IPS-15b (cell line): ENCODE data around the gene LLCFC1.

ENCODE experiments used
- H3K27me3 ChIP-seq: one replicate; pipeline ENCODE4 v1.6.1; 2013; ENCODE audit warnings: low read length; ENCODE audit not compliant: control insufficient read depth, insufficient read depth
- H3K36me3 ChIP-seq: one replicate; pipeline ENCODE4 v1.6.1; 2013; ENCODE audit warnings: low read length; ENCODE audit not compliant: control insufficient read depth, insufficient read depth
- H3K4me1 ChIP-seq: one replicate; pipeline ENCODE4 v1.6.1; 2013; ENCODE audit warnings: mild to moderate bottlenecking, low read length; ENCODE audit not compliant: control insufficient read depth, insufficient read depth
- H3K4me3 ChIP-seq: one replicate; pipeline ENCODE4 v1.5.1; 2013; ENCODE audit warnings: low read depth, low read length
- H3K9ac ChIP-seq: one replicate; pipeline ENCODE4 v1.6.1; 2013; ENCODE audit warnings: low read depth, mild to moderate bottlenecking, low read length
- H3K9me3 ChIP-seq: one replicate; pipeline ENCODE4 v1.6.1; 2013; ENCODE audit warnings: mild to moderate bottlenecking, low read length; ENCODE audit not compliant: control insufficient read depth, insufficient read depth

Gene LLCFC1

DNA sequence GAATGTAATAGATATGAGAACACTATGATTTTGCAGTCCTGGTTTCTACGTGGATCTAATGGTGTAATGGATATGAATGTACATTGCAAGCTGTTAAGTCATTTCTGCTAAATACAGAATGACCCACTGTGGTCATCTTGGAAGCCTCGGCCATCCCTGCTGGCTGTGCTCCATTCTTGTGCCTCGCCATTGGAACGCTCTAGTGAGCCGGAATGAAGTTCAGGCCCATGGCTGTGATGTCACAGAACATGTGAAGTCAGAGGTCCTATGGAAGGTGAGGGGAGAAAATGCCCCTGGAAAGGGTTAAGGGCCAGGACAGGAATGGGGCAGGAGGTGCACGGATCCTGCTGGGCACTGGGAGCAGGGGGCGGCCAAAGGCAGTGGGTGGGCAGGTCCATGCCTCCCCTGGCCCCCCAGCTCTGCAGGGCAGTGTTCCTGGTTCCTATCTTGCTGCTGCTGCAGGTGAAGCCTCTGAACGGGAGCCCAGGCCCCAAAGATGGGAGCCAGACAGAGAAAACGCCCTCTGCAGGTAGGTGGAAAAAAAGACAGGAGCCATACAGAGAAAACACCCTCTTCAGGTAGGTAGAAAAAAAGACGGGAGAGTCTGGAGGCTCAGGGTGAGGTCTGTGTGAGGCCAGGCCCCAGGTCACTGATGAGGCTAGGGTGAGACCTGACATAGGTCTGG is at the start of gene LLCFC1:
TSS of gene LLCFC1 (plus strand) at position 259 of the 685 bp plus-strand sequence. CDS start at position 397, 138 bp downstream.
- Histone ChIP-seq H3K27me3 (no peaks in the 10 kb centered on the region), H3K9ac (no peak within 1 kb of the TSS), H3K4me3 (no peak within 1 kb of the TSS), H3K36me3 (no peaks in the 10 kb centered on the region), H3K4me1 (no peaks in the 10 kb centered on the region), H3K9me3 (no peaks in the 10 kb centered on the region)

DNA sequence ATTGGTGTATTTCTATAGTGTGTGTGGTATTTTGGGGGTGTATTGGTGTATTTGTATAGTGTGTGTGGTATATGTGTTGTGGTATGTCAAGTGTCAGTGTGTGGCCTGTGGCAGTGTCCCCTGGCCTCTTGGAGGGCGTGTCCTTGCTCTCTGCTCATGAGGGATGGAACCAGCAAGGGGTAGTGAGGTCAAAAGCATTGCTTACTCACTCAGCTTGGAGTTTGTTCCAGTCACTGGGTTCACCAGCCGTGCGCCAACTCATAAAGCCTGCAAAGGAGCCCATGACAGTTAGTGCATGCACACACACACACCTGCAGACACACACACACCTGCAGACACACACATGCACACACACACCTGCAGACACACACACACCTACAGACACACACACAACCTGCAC is 49.5 kb upstream of the LLCFC1 start:
- H3K27me3 ChIP-seq, result no peaks in the 10 kb centered on the region
- H3K9ac ChIP-seq, result no peak overlapping the region
- H3K36me3 ChIP-seq, result no peaks in the 10 kb centered on the region
- no peak overlapping the region for H3K4me3 ChIP-seq
- no peaks in the 10 kb centered on the region for H3K9me3 ChIP-seq
- no peaks in the 10 kb centered on the region for H3K4me1 ChIP-seq

DNA sequence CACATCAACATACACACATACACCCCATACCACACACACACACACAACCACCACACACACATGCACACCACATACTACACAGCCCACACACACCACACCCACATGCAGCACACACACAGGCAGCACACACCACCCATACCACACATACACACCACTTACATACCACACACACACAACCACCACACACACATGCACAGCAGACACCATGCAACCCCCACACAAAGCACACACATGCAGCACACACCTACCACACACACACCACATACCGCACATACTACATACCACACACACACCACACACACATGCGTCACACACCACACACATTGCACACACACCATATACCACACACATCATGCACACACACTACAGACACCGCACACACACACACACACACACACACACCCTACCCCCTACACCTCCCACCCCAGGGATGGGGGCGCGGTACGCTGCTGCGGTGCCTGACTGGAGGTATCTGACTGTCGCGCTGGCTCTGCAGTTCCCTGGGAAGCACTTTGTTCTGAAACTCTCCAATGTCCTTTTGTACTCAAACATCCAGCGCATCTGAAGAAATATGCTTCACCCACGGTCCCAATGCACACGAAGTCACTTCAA is 48.3 kb upstream of the LLCFC1 start:
- H3K9me3 ChIP-seq, result no peaks in the 10 kb centered on the region
- no peaks in the 10 kb centered on the region for H3K36me3 ChIP-seq
- H3K27me3 ChIP-seq, result no peaks in the 10 kb centered on the region
- H3K4me3 ChIP-seq, result no peak overlapping the region
- H3K9ac ChIP-seq, result no peak overlapping the region
- H3K4me1 ChIP-seq, result no peaks in the 10 kb centered on the region

DNA sequence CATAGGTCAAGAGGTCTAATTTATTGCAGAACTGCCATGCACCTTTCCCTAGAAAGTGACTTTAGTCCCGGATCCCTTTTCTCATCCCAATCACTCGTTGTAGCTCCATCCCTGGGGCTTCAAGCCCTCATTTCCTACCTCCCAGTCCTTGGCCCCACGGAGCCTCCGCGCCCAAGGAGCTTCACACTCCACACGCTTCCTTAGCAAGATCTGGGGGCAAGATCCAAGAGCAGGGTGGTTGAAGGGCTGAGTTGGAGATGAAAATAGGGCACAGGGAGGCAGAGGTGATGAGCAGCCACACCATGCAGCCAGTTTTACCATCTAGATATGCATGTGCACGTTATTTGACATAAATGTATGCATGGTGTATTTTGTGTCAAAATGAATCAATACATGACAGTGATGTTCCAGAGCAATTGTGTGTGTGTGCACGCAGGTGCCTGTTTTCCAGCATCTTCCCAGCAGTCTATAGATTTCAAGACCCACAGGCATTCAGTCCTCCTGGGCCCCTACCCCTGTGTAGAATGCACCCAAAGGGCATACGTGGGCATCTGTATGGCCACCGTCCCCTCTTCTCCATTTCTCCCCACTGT is 47.7 kb upstream of the LLCFC1 start:
- Histone ChIP-seq H3K9me3 (no peaks in the 10 kb centered on the region), H3K36me3 (no peaks in the 10 kb centered on the region), H3K9ac (no peak overlapping the region), H3K27me3 (no peaks in the 10 kb centered on the region), H3K4me1 (no peaks in the 10 kb centered on the region), H3K4me3 (no peak overlapping the region)

DNA sequence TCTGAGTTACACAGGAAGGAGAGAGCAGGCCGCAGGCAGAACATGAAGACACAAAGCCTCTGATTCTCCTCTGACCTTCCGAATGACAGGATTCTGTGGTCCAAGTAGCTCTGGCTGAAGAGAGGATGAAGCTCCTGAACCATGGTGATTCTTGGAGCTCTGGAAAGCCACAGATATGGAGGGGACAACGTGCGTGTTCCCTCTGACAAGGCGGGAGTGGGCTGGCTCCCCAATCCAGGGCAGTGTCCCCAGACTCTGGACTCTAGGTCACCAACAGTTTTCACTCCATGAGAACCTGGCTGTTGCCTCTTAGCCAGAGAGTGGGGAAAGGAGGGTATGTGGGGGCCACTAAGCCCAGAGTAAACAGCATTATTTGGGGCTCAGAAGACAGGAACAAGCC is 46.3 kb upstream of the LLCFC1 start:
- no peaks in the 10 kb centered on the region for H3K4me1 ChIP-seq
- no peak overlapping the region for H3K4me3 ChIP-seq
- H3K9me3 ChIP-seq, result no peaks in the 10 kb centered on the region
- no peak overlapping the region for H3K9ac ChIP-seq
- H3K36me3 ChIP-seq, result no peaks in the 10 kb centered on the region
- no peaks in the 10 kb centered on the region for H3K27me3 ChIP-seq

DNA sequence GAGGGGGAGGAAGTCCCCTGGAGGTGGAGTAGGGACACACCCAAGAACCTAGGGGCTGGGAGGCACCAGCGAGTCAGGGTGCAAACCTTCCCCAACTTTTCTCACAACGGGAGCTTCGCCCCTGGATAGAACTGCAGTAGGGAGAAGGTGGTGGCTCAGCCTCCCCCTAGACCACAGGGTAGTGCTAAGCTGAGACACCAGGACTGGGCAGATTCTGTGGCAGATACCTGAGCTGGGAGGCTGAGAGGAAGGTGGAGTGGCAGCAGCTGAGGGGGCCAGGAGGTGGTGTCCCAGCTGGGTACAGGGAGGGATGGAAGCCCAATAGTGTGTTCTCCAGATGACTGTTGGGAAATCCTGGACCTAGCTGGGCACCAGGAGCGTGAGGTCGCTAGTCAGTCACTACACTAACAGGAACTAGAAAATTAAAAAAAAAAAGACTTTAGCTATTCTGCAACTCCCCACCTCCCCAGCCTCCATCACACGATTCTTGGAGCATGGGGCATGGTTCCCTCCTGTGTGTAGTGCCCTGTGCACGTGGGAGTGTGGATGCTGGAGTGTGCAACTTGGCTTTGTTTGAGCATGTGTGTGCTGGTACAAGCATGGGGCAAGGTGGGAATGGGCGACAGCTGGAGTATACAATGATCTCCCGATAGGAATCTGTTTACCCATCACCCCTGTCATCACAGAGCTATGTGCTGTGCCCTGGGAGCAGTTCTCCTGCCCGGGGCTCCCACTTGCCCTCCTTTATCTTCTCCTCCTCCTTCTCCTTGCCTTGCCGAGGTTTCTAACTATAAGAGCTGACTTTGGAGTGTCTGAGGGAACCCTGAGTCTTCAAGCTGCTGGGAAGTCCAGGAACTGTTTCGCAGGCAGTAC is 44.9 kb upstream of the LLCFC1 start:
- Histone ChIP-seq H3K4me3 (no peak overlapping the region), H3K9ac (no peak overlapping the region), H3K9me3 (no peaks in the 10 kb centered on the region), H3K36me3 (no peaks in the 10 kb centered on the region), H3K27me3 (no peaks in the 10 kb centered on the region), H3K4me1 (peaks cover 2% of the 10 kb centered on the region)

DNA sequence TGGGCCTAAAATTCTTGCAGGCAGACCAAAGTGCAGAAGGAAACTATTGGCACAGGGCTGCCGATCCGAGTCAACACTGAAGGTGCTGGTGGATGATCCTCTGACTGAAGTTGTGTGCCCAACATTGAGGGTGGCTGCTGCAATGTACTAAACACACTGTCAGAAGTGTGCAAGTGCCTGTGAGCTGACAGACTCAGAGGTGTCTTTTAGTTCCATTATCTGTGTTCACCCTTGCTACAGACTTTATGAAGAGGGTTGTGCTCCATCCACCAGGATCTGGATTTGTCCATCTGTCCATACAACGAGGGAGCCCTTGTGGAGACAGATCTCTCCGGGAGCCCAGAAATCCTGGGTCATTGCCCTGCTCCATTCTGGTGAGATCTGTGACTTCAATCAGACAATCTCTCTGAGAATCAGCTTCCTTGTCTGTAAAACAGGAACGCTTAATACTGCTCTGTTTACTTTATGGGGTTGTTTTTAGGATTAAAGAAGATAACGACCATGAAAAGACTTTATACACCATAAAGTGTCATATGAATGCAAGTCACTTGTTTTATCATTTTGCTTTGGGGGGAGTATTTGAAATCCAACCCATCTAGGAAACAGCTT is 44.2 kb upstream of the LLCFC1 start:
- Histone ChIP-seq H3K27me3 (no peaks in the 10 kb centered on the region), H3K36me3 (no peaks in the 10 kb centered on the region), H3K9me3 (no peaks in the 10 kb centered on the region), H3K4me3 (no peak overlapping the region), H3K4me1 (peaks cover 2% of the 10 kb centered on the region), H3K9ac (no peak overlapping the region)

DNA sequence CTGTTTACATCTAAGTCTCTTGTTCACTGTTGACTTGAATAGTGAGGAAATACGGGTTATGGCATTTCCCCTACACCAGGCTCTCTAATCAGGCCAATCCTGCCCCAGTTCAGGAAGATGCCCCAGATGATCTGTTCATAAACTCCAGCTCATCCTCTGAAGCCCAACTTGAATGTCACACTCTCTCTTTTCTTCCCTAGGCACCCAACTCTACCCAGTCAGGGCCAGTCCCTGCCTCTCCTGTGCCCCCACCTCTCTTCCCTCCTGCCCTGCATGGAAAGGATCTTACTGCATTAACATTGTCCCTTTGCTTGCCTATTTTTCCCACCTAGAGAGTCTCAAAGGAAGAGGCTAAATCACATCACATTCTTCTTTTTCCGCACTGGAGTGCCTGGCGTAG is 43.1 kb upstream of the LLCFC1 start:
- Histone ChIP-seq H3K4me3 (no peak overlapping the region), H3K27me3 (no peaks in the 10 kb centered on the region), H3K4me1 (peaks cover 2% of the 10 kb centered on the region), H3K9ac (no peak overlapping the region), H3K36me3 (no peaks in the 10 kb centered on the region), H3K9me3 (no peaks in the 10 kb centered on the region)

DNA sequence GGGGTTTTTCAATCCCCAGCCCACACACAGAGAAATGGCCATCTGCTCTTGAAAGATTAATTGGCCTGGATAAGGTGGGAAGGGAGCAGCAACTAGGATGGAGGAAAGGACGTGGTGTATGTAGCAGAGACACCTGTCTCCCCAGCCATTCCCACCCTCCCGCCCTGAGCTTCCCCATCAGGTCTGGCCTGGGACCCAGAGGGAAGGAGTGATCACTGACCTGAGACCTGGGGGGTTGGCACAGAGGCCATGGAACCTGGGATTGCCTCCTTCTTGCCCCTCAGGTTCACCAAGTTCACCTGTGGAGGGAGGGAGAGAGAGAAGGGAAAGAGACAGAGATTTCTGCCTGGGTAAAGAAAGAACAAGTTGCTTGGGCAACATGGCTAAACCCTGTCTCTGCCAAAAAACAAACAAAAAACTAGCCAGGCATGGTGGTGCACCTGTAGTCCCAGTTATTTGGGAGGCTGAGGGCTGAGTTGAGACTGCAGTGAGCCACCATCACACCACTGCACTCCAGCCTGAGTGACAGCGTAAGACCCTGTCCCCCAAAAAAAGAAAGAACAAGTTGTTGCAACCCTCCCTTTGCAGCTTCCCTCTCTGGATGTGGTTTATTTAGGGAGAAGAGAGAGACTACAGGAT is 42.4 kb upstream of the LLCFC1 start:
- Histone ChIP-seq H3K27me3 (no peaks in the 10 kb centered on the region), H3K4me3 (no peak overlapping the region), H3K9ac (no peak overlapping the region), H3K9me3 (no peaks in the 10 kb centered on the region), H3K36me3 (no peaks in the 10 kb centered on the region), H3K4me1 (peaks cover 2% of the 10 kb centered on the region)

DNA sequence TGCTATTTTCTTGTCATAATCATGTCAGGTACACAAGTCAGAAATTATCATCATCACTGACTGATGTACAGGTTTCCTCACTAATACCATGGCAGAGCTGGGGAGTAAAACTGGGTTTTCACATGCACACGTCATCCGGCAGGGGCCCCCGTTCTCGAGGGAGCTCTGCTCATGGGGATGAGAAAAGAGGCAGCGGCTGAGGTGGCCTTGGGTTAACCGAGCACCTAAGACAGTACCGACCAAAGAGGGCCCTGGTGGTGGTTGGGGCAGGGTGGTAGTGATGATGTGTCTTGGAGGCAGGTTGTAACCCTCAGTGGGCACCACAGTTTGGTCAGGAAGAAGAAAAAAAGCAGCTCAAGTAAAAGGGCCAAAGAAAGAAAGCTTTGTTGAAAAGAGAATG is 41.6 kb upstream of the LLCFC1 start:
- H3K27me3 ChIP-seq, result no peaks in the 10 kb centered on the region

More for the DNA sequence above, 41.6 kb upstream of the LLCFC1 start:
- H3K36me3 ChIP-seq, result no peaks in the 10 kb centered on the region
- no peak overlapping the region for H3K4me3 ChIP-seq
- no peak overlapping the region for H3K9ac ChIP-seq
- H3K4me1 ChIP-seq, result peaks cover 2% of the 10 kb centered on the region
- H3K9me3 ChIP-seq, result peaks cover 3% of the 10 kb centered on the region
